ENCODE results near the gene CATSPER2. TPM values are rescaled to one million over a fixed set of nuclear protein-coding genes. Genes with fewer than 3 reads are reported as not detected.
"Not testable (repeated sequence)": the region's sequence is repeated elsewhere in the genome, so short reads cannot be mapped to it uniquely, and the experiment has no call there.

Gene CATSPER2
- 0.82 TPM for polyA plus RNA-seq (2013, experiment 1 of 2)
- 0.80 TPM for polyA plus RNA-seq (2013, experiment 2 of 2)

GRCh38 chr15:43648649-43649429 is at the start of gene CATSPER2:
Gene CATSPER2 (minus strand): TSS chr15:43648844. CDS start chr15:43648061, 783 bp downstream.
- H2BK15ac ChIP-seq (ENCODE audit: low read length): no peak within 1 kb of the TSS
- H2BK120ac ChIP-seq (ENCODE audit: low read depth, low read length): no peak within 1 kb of the TSS
- no peak within 1 kb of the TSS for H3K4ac ChIP-seq (ENCODE audit: low read length)
- no peak within 1 kb of the TSS for H3K18ac ChIP-seq (ENCODE audit: low read length)
- peaks cover 0 to 6% of the 10 kb centered on the region in 2 donors for H3K9me3 ChIP-seq (replicated peaks in 1 of 2; ENCODE audit: control insufficient read depth in 2 of 2, insufficient read depth in 1 of 2, low read depth in 1 of 2, low read length in 2 of 2)
- H3K9ac ChIP-seq (ENCODE audit: low read depth, low read length, poor library complexity): no peak within 1 kb of the TSS
- H4K91ac ChIP-seq (ENCODE audit: low read depth, low read length, poor library complexity): no peak within 1 kb of the TSS
- no peak within 1 kb of the TSS for H2BK5ac ChIP-seq (ENCODE audit: low read length)
- no peaks in the 10 kb centered on the region for H3K79me1 ChIP-seq (ENCODE audit: low read depth, low read length)
- H2BK12ac ChIP-seq (ENCODE audit: low read length): no peak within 1 kb of the TSS
- no CpG with 5 or more reads among the region's 85 CpGs for WGBS, 2 donors (ENCODE audit: extremely low coverage in 2 of 2, insufficient read length in 2 of 2, insufficient replicate concordance in 1 of 2)
- H3K14ac ChIP-seq (ENCODE audit: low read length): no peak within 1 kb of the TSS
- H3K4me2 ChIP-seq (ENCODE audit: insufficient read depth, low read length, poor library complexity, severe bottlenecking): no peak within 1 kb of the TSS
- no peak within 1 kb of the TSS for H4K8ac ChIP-seq (ENCODE audit: low read depth, low read length)
- H3K27me3 ChIP-seq (ENCODE audit: control insufficient read depth in 3 of 3, insufficient read depth in 3 of 3, low read depth in 1 of 3, low read length in 3 of 3): no peaks in the 10 kb centered on the region
- DNase-seq (ENCODE audit: low spot score): no peak
- H3K36me3 ChIP-seq (replicated peaks in 1 of 2; ENCODE audit: control insufficient read depth in 2 of 2, insufficient read depth in 2 of 2, low read length in 2 of 2): no peaks in the 10 kb centered on the region
- no peak within 1 kb of the TSS for H3K4me3 ChIP-seq (ENCODE audit: low read length in 2 of 2)
- no peak within 1 kb of the TSS for H2AFZ ChIP-seq (ENCODE audit: low read length)
- no peak within 1 kb of the TSS for H3K23ac ChIP-seq (ENCODE audit: low read depth, low read length, poor library complexity)
- no peak within 1 kb of the TSS for H2AK5ac ChIP-seq (ENCODE audit: low read depth, low read length)
- no peaks in the 10 kb centered on the region for H3K4me1 ChIP-seq (ENCODE audit: control insufficient read depth in 2 of 2, insufficient read depth in 1 of 2, low read depth in 1 of 2, low read length in 2 of 2)
- H3K27ac ChIP-seq (replicated peaks; ENCODE audit: low read length): no peak within 1 kb of the TSS

- not testable (repeated sequence) for H4K91ac ChIP-seq (ENCODE audit: low read depth, low read length, poor library complexity); H2BK12ac ChIP-seq (ENCODE audit: low read length); H4K8ac ChIP-seq (ENCODE audit: low read depth, low read length); H3K9ac ChIP-seq (ENCODE audit: low read depth, low read length, poor library complexity); H3K18ac ChIP-seq (ENCODE audit: low read length); H2AFZ ChIP-seq (ENCODE audit: low read length); H3K14ac ChIP-seq (ENCODE audit: low read length); H3K27ac ChIP-seq (replicated peaks; ENCODE audit: low read length); H3K4me3 ChIP-seq (ENCODE audit: low read length in 2 of 2); H2AK5ac ChIP-seq (ENCODE audit: low read depth, low read length); H3K36me3 ChIP-seq (replicated peaks in 1 of 2; ENCODE audit: control insufficient read depth in 2 of 2, insufficient read depth in 2 of 2, low read length in 2 of 2); H3K4me1 ChIP-seq (ENCODE audit: control insufficient read depth in 2 of 2, insufficient read depth in 1 of 2, low read depth in 1 of 2, low read length in 2 of 2); DNase-seq (ENCODE audit: low spot score); H3K27me3 ChIP-seq (ENCODE audit: control insufficient read depth in 3 of 3, insufficient read depth in 3 of 3, low read depth in 1 of 3, low read length in 3 of 3); H2BK15ac ChIP-seq (ENCODE audit: low read length); H3K23ac ChIP-seq (ENCODE audit: low read depth, low read length, poor library complexity); H2BK5ac ChIP-seq (ENCODE audit: low read length); H2BK120ac ChIP-seq (ENCODE audit: low read depth, low read length); H3K9me3 ChIP-seq (replicated peaks in 1 of 2; ENCODE audit: control insufficient read depth in 2 of 2, insufficient read depth in 1 of 2, low read depth in 1 of 2, low read length in 2 of 2); H3K4ac ChIP-seq (ENCODE audit: low read length); H3K79me1 ChIP-seq (ENCODE audit: low read depth, low read length); H3K4me2 ChIP-seq (ENCODE audit: insufficient read depth, low read length, poor library complexity, severe bottlenecking)
- no CpG with 5 or more reads among the region's 43 CpGs for WGBS, 2 donors (ENCODE audit: extremely low coverage in 2 of 2, insufficient read length in 2 of 2, insufficient replicate concordance in 1 of 2)
Observed at GRCh38 chr15:43693148-43694022, 44.7 kb upstream of the CATSPER2 start, which contains the start of gene CKMT1A. Gene CKMT1A (plus strand): TSS chr15:43693859. CDS start chr15:43694051, 192 bp downstream.

- H3K9me3 ChIP-seq (replicated peaks in 1 of 2; ENCODE audit: control insufficient read depth in 2 of 2, insufficient read depth in 1 of 2, low read depth in 1 of 2, low read length in 2 of 2); H3K23ac ChIP-seq (ENCODE audit: low read depth, low read length, poor library complexity); H3K18ac ChIP-seq (ENCODE audit: low read length); H2BK15ac ChIP-seq (ENCODE audit: low read length); H2AFZ ChIP-seq (ENCODE audit: low read length); H3K14ac ChIP-seq (ENCODE audit: low read length); H3K79me1 ChIP-seq (ENCODE audit: low read depth, low read length); H2BK12ac ChIP-seq (ENCODE audit: low read length); H2AK5ac ChIP-seq (ENCODE audit: low read depth, low read length); H2BK5ac ChIP-seq (ENCODE audit: low read length); H4K8ac ChIP-seq (ENCODE audit: low read depth, low read length); H3K27ac ChIP-seq (replicated peaks; ENCODE audit: low read length); H3K27me3 ChIP-seq (ENCODE audit: control insufficient read depth in 3 of 3, insufficient read depth in 3 of 3, low read depth in 1 of 3, low read length in 3 of 3); DNase-seq (ENCODE audit: low spot score); H3K36me3 ChIP-seq (replicated peaks in 1 of 2; ENCODE audit: control insufficient read depth in 2 of 2, insufficient read depth in 2 of 2, low read length in 2 of 2); H3K9ac ChIP-seq (ENCODE audit: low read depth, low read length, poor library complexity); H3K4ac ChIP-seq (ENCODE audit: low read length); H4K91ac ChIP-seq (ENCODE audit: low read depth, low read length, poor library complexity); H2BK120ac ChIP-seq (ENCODE audit: low read depth, low read length); H3K4me2 ChIP-seq (ENCODE audit: insufficient read depth, low read length, poor library complexity, severe bottlenecking); H3K4me3 ChIP-seq (ENCODE audit: low read length in 2 of 2); H3K4me1 ChIP-seq (ENCODE audit: control insufficient read depth in 2 of 2, insufficient read depth in 1 of 2, low read depth in 1 of 2, low read length in 2 of 2): not testable (repeated sequence)
- no CpG with 5 or more reads among the region's 7 CpGs for WGBS, 2 donors (ENCODE audit: extremely low coverage in 2 of 2, insufficient read length in 2 of 2, insufficient replicate concordance in 1 of 2)
Observed at GRCh38 chr15:43692679-43693078, 44.0 kb upstream of the CATSPER2 start.

All from neuronal stem cell (in vitro differentiated cells).